ENCODE data around the gene STAT3.

DNA sequence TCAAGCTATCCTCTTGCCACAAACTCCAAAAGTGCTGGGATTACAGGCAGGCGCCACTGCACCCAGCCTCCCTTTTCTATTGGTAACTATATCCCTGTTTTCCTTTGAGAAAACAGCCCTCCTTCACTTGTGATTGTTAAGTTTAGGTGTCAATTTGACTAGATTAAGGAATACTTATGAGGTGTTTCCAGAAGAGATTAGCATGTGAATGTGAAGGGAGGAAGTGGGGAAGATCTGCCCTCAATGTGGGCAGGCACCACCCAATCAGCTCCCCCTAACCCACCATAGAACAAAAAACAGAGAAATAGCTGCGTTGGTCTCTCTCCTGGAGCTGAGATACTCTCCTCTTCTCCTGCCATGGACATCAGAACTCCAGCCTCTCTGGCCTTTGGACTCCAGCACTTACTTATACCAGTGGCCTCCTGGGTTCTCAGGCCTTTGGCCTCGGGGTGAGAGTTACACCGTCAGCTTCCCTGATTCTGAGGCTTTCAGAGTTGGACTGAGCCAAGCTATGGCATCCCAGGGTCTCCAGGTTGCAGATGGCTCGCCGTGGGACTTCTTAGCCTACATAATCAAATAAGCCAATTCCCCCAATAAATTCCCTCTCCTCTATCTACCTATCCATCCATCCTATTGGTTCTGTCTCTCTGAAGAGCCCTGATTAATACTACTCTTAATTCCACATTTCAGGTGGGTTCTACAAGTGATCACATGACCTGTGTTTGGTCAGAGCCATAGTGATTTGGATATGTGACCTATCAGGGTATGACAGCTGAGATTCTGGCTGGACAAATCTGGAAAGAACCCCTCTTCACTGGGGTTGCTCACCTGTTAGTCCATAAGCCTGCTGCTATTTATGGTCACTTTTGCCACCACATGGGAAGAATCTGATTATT is 12.0 kb upstream of the STAT3 start:
- TF ChIP-seq, protein P1, sequence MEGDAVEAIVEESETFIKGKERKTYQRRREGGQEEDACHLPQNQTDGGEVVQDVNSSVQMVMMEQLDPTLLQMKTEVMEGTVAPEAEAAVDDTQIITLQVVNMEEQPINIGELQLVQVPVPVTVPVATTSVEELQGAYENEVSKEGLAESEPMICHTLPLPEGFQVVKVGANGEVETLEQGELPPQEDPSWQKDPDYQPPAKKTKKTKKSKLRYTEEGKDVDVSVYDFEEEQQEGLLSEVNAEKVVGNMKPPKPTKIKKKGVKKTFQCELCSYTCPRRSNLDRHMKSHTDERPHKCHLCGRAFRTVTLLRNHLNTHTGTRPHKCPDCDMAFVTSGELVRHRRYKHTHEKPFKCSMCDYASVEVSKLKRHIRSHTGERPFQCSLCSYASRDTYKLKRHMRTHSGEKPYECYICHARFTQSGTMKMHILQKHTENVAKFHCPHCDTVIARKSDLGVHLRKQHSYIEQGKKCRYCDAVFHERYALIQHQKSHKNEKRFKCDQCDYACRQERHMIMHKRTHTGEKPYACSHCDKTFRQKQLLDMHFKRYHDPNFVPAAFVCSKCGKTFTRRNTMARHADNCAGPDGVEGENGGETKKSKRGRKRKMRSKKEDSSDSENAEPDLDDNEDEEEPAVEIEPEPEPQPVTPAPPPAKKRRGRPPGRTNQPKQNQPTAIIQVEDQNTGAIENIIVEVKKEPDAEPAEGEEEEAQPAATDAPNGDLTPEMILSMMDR (IDR thresholded peaks at IDR 0.05): no peak
- no peak for TF ChIP-seq ZFX (IDR thresholded peaks at IDR 0.05; ENCODE audit: borderline replicate concordance)

Data from 22Rv1 (cell line).